Keratinocyte (primary cell): ENCODE measurements around the gene LDLRAD4. TPM values are rescaled to one million over a fixed set of nuclear protein-coding genes. Genes with fewer than 3 reads are reported as not detected.

Experiments
- DNase-seq: peaks from one replicate; pipeline ENCODE4 v3.0.0-alpha.2; 2011; ENCODE audit warnings: low read depth, missing footprints, low spot score
- FAIRE-seq: peaks from 2 replicates; lab custom pipeline; 2011; peaks lifted over from hg19 to GRCh38; lab: Jason Lieb, UNC
- H2AFZ ChIP-seq: 2 replicates; pipeline ENCODE4 v1.6.0; 2012; ENCODE audit warnings: low read length, control low read depth, inconsistent platforms; ENCODE audit not compliant: control insufficient read depth
- H3K27ac ChIP-seq: 2 replicates; pipeline ENCODE4 v1.5.1; 2011; ENCODE audit warnings: low read length; ENCODE audit not compliant: control insufficient read depth, insufficient read depth
- H3K27me3 ChIP-seq: 3 replicates; pipeline ENCODE4 v1.6.0; 2011; ENCODE audit warnings: low read length; ENCODE audit not compliant: control insufficient read depth, insufficient read depth; ENCODE audit errors: extremely low read depth
- H3K36me3 ChIP-seq, 2 experiments: 2 replicates in 1 of 2; 3 replicates in 1 of 2; pipeline ENCODE4 v1.5.1; 2011; ENCODE audit warnings: low read length in 2 of 2, mild to moderate bottlenecking in 1 of 2; ENCODE audit not compliant: control insufficient read depth in 2 of 2, insufficient read depth in 2 of 2; ENCODE audit errors: extremely low read depth in 1 of 2
- H3K4me1 ChIP-seq: 3 replicates; pipeline ENCODE4 v1.5.1; 2011; ENCODE audit warnings: low read length; ENCODE audit not compliant: control insufficient read depth, insufficient read depth; ENCODE audit errors: extremely low read depth
- H3K4me2 ChIP-seq: 3 replicates; pipeline ENCODE4 v1.6.0; 2011; ENCODE audit warnings: low read depth, low read length; ENCODE audit not compliant: control insufficient read depth, insufficient read depth; ENCODE audit errors: extremely low read depth
- H3K4me3 ChIP-seq, 3 experiments: fragments of 200-600 bp in 1 of 3; sonication (generic) in 1 of 3; 2 replicates in 2 of 3; 3 replicates in 1 of 3; pipeline ENCODE4 v1.5.1; 2011 to 2016; ENCODE audit warnings: low read length in 3 of 3, mild to moderate bottlenecking in 3 of 3, control low read depth in 2 of 3, inconsistent platforms in 1 of 3, low read depth in 1 of 3, mixed read lengths in 1 of 3, mixed run types in 1 of 3, moderate library complexity in 1 of 3; ENCODE audit not compliant: control insufficient read depth in 2 of 3, insufficient read depth in 2 of 3; ENCODE audit errors: extremely low read depth in 1 of 3
- H3K79me2 ChIP-seq: 2 replicates; pipeline ENCODE4 v1.6.0; 2012; ENCODE audit warnings: low read length; ENCODE audit not compliant: control insufficient read depth, insufficient read depth
- H3K9ac ChIP-seq: 3 replicates; pipeline ENCODE4 v1.6.0; 2011; ENCODE audit warnings: low read length; ENCODE audit not compliant: control insufficient read depth, insufficient read depth; ENCODE audit errors: extremely low read depth
- H3K9me1 ChIP-seq: 3 replicates; pipeline ENCODE4 v1.6.0; 2011; ENCODE audit warnings: low read length; ENCODE audit not compliant: control insufficient read depth, insufficient read depth; ENCODE audit errors: extremely low read depth
- H3K9me3 ChIP-seq: 2 replicates; pipeline ENCODE4 v1.5.1; 2012; ENCODE audit warnings: low read depth, low read length; ENCODE audit not compliant: control insufficient read depth
- H4K20me1 ChIP-seq: 3 replicates; pipeline ENCODE4 v1.6.0; 2011; ENCODE audit warnings: low read length; ENCODE audit not compliant: control insufficient read depth, insufficient read depth; ENCODE audit errors: extremely low read depth
- EZH2 ChIP-seq: IDR thresholded peaks from one replicate; pipeline ENCODE4 v1.6.1; 2012; ENCODE audit warnings: inconsistent platforms, mild to moderate bottlenecking, low read length, moderate library complexity
- dilution Hi-C: fragments of 300-500 bp; cut with MboI; formaldehyde crosslinking; loops from one replicate; pipeline ENCODE4 v1.7.0; 2020; ENCODE audit warnings: low sequenced_read_pairs; ENCODE audit not compliant: extremely low pct_ligation_motif_present
- polyA plus RNA-seq, 5 experiments: library from polyadenylated mRNA; depleted of rRNA in 3 of 5; stranded (reverse) in 3 of 5; stranded (forward) in 1 of 5; unstranded in 1 of 5; fragments of >200 nt; gene quantifications; 1 replicate in 1 of 5; 2 replicates in 3 of 5; 3 replicates in 1 of 5; pipeline versions ENCODE4 v1.2.1 to v1.2.3, GENCODE V29; 2011 to 2012; ENCODE audit warnings: missing spikeins in 2 of 5, low read depth in 1 of 5, low replicate concordance in 1 of 5
- TF ChIP-seq, protein P1 (sequence below), 3 experiments: IDR thresholded peaks in 1 of 3; conservative IDR thresholded peaks in 1 of 3; optimal IDR thresholded peaks in 1 of 3; 2 replicates in 2 of 3; 3 replicates in 1 of 3; pipeline versions ENCODE3 to v1.5.1; 2011; ENCODE audit warnings: low read length in 3 of 3, mild to moderate bottlenecking in 3 of 3, moderate library complexity in 2 of 3, control low read depth in 1 of 3, inconsistent platforms in 1 of 3; ENCODE audit not compliant: insufficient read depth in 2 of 3; ENCODE audit errors: extremely low read depth in 1 of 3

The LDLRAD4 gene
- polyA plus RNA-seq, 1 donor (not counting 4 experiments of a cell fraction or from before 2014, with no cell fraction given), result not detected

- no peak overlapping the region for H3K4me2 ChIP-seq
- H3K9me3 ChIP-seq, result no peaks in the 10 kb centered on the region
- no peaks in the 10 kb centered on the region for H3K27me3 ChIP-seq
- no peak for TF ChIP-seq EZH2
- TF ChIP-seq, protein P1, sequence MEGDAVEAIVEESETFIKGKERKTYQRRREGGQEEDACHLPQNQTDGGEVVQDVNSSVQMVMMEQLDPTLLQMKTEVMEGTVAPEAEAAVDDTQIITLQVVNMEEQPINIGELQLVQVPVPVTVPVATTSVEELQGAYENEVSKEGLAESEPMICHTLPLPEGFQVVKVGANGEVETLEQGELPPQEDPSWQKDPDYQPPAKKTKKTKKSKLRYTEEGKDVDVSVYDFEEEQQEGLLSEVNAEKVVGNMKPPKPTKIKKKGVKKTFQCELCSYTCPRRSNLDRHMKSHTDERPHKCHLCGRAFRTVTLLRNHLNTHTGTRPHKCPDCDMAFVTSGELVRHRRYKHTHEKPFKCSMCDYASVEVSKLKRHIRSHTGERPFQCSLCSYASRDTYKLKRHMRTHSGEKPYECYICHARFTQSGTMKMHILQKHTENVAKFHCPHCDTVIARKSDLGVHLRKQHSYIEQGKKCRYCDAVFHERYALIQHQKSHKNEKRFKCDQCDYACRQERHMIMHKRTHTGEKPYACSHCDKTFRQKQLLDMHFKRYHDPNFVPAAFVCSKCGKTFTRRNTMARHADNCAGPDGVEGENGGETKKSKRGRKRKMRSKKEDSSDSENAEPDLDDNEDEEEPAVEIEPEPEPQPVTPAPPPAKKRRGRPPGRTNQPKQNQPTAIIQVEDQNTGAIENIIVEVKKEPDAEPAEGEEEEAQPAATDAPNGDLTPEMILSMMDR (optimal IDR thresholded peaks at IDR 0.05 in 1 of 3, IDR thresholded peaks at IDR 0.05 in 1 of 3, conservative IDR thresholded peaks at IDR 0.05 in 1 of 3; ENCODE audit: extremely low read depth in 1 of 3, insufficient read depth in 2 of 3, low read length in 3 of 3), result no peak
- H3K27ac ChIP-seq, result no peak overlapping the region
- no peaks in the 10 kb centered on the region for H4K20me1 ChIP-seq
- FAIRE-seq (no peak), DNase-seq (no peak)
- H3K9me1 ChIP-seq, result no peaks in the 10 kb centered on the region
- dilution Hi-C loops, result no loop called here
- H2AFZ ChIP-seq, result no peak overlapping the region
- no peaks in the 10 kb centered on the region for H3K36me3 ChIP-seq
- H3K4me3 ChIP-seq, result no peak overlapping the region
- H3K79me2 ChIP-seq, result no peaks in the 10 kb centered on the region
- H3K4me1 ChIP-seq, result no peaks in the 10 kb centered on the region
- H3K9ac ChIP-seq, result no peak overlapping the region
Measured at GRCh38 chr18:13481331-13481730, 262.8 kb downstream of the LDLRAD4 start.

GRCh38 chr18:13481820-13482617 lies 263.5 kb downstream of the LDLRAD4 start:
- H3K9me3 ChIP-seq, result no peaks in the 10 kb centered on the region
- H3K9ac ChIP-seq, result no peak overlapping the region
- no peaks in the 10 kb centered on the region for H3K79me2 ChIP-seq
- no peak overlapping the region for H3K4me2 ChIP-seq
- H3K36me3 ChIP-seq, result no peaks in the 10 kb centered on the region
- TF ChIP-seq, protein P1 (optimal IDR thresholded peaks at IDR 0.05 in 1 of 3, IDR thresholded peaks at IDR 0.05 in 1 of 3, conservative IDR thresholded peaks at IDR 0.05 in 1 of 3; ENCODE audit: extremely low read depth in 1 of 3, insufficient read depth in 2 of 3, low read length in 3 of 3), result no peak
- TF ChIP-seq EZH2, result no peak
- FAIRE-seq, result no peak
- H3K4me3 ChIP-seq, result no peak overlapping the region
- no peak for DNase-seq
- dilution Hi-C loops, result no loop called here
- H3K27me3 ChIP-seq, result no peaks in the 10 kb centered on the region
- H3K27ac ChIP-seq, result no peak overlapping the region
- H4K20me1 ChIP-seq, result no peaks in the 10 kb centered on the region
- no peaks in the 10 kb centered on the region for H3K4me1 ChIP-seq
- H2AFZ ChIP-seq, result no peak overlapping the region
- H3K9me1 ChIP-seq, result no peaks in the 10 kb centered on the region
